CD4-positive, alpha-beta T cell treated with Interleukin-15 for 1 hour (primary cell): ENCODE data around the gene GHRL.

ENCODE experiments used
- DNase-seq: peaks from one replicate; pipeline ENCODE4 v3.0.0-alpha.2; 2020

The GHRL gene

DNA sequence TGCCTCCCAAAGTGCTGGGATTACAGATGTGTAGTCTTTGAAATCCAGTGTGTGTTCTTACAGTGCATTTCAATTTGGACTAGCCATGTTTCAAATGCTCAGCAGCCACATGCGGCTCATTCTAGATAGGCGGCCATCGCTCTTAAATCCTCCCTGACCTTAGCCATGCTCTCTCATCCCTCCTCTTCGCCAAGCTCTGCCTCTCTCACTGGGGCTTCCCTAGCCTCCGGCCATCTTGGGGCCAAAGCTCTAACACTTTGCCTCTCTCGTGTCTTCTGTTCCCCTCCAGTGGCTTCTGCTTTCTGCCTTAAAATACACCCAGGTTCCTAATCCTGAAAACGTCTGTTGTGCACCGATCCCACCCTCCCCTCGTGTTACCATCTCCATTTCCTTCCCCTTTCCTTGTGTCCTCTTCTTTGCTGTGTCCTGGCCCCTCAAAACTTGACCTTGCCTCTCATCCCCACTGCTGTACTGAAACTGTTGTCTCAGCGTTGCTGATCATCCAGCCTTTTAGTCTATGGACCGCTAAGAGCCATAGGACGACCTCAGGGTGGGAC lies 1.4 kb upstream of the GHRL start:
- DNase-seq = no peak

DNA sequence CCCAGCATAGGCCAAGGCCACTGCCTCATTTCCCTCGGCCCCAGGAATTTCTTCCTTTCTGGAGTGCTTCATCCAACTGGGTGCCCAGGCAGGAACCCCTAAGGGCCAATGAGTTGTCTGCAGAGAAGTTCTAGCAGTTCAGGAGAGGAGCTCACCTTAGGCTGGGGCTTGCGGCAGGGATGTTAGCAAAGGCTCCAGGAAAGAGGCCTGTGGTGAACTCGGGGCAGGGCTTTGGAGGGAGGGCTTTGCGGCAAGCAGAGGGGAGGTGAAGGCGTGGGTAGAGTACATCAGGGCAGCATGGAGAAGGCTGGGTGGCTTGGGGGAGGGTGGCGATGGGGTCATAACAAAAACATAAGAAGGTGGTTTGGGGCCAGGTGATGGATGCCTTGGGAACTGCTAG lies 1.1 kb downstream of the GHRL start:
- DNase-seq = no peak

DNA sequence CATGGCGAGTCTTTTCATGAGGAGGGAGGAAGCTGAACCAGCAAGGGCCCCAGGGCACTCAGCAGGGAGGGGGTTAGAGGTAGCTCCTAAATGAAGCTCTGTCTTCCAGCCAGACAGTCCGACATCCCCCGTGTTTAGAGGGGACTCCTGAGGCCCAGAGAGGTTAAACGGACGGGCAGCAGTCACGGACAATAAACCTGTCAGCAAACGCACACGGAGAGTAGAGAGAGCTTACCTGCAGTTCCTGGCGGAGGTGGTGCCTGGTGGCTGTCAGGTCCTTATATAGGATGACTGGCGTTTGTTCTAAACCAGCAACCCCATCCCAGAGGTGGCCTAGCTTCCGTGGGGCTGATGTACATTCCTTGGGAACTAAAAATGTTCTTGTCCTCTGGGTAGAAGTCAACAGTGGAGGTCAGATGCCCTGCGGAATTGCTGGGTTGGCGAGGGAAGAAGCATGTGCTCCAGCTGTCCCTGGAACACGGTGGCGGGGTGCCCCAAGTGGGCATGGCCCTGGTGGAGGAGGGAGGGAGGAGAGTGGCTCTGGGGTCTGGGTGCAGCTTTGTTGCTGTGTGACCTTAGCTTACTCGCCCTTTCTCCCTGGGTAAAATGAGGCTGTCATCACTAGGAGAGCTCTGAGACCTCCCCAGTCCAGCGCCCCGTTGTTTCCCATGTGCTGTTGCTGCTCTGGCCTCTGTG lies 2.1 kb downstream of the GHRL start:
- DNase-seq = no peak

DNA sequence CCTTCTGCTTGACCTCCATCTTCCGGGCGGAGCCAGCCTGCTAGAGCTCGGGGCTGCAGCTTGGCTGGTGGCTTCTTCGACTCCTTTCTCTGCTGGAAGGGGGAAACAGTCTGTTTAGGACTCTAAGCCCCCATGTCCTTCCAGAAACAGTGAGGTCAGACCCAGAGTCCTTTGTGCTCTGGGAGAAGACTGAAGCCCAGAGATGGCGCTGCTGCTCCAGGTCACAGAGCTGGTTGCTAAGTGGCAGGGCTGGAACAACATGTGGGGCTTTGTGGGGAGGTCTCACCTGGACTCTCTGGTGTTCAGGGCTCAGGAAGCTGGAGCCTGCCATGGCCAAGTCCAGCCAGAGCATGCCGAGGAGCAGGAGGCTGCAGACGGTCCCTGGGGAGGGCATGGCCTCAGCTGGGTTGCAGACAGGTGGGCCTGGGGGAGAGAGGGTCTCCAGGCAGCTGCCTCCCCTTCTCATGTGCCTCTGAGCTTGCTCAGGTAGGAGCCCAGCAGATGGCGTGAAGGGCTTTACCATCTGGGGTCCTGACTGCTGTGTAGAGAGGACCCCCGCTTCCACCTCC lies 2.9 kb downstream of the GHRL start:
- DNase-seq = no peak

DNA sequence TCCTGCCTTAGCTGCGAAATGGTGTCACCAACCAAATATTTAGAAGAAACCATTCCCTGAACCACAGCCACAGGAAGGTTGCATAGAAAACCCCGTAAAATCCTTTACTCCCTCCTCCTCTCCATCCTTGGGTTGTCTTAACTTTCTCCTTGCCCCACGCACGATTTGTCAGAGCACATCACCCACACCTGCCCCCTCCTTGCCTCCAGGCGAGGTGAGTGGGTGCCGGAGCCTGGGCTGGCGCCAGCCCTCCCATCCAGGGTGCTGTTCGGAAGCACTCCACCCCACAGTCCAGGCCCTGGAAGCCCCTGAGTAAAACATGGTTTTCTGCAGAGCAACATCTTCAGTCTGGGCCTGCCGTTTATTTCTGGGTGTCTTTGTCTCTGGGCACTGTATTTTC lies 3.7 kb downstream of the GHRL start:
- DNase-seq = no peak

DNA sequence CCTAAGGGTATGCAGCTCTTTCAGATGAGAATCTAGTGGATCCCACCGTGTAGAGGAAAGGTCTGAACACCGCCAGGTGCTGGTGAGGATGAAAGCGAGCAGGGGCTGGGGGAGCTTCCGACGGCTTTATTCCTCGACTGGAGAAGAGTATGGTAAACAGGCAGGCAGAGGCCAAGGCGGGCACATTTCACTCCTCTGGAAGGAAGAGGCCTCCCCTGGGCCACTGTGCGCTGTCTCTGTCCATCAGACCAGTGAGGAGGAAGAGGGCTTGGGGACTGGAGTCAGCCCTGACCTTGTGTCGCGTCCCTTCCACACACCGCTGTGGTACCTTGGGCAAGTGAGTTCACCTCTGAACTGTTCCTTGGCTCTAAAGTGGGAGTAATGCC lies 4.2 kb downstream of the GHRL start:
- DNase-seq = no peak

DNA sequence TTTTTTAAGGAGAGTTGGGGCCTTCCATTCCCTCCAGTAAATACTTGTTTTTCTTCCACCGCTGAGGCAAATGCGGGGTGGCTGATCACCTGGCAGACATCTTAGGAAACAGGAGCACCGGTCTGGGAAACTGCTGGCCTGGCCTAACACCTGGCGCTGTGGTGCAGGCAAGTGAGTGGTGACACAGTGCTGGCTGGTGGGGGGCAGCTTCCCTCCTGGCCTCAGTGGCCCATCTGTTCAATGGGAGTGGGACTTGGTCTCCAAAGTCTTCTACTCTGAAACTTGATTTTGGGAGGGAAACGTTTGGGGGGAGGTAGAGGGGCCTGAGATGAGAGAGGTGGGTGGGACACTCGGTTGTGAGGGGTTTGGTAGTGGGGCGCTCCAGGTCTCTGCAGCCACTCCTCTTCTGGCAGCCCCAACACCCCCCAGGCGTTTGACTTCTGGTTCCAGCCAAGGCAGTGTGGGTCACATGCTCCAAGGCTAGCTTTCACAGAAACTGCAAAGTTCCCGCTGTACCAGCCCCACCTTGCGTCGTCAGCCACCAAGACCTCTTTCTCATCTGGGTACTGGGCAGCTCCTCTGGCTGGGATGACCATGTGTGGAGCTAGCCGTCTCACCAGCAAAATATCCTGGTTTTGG lies 4.7 kb downstream of the GHRL start:
- DNase-seq = no peak

DNA sequence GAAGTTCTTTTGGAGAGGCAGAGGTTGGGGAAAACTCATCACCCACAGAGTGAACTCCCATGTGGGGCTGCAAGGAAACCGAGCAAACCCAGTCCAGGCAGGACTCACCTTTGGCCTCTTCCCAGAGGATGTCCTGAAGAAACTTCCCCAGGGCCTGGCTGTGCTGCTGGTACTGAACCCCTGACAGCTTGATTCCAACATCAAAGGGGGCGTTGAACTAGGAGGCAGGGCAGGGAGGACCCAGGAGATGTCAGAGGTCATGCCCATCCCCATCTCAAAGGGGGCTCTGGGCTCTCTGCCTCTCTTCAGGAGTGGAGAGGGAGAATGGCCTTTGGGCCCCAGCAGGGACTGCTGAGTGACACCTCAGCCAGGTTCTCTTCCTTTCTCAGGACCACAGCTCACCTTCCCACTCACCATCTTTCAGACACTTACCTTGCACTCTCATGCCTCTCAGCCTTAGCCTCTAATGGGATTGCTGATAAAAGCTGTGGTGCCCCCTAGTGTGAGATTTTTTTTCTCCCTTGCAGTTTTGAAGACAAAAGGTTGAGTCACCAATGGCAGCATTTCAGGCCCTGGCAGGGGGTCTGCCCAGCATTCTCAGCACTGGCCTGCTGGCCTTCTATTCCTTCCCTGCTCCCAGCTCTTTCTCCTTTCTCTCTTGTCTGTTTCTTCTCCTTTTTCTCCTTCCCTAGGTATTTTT lies 6.0 kb downstream of the GHRL start:
- no peak for DNase-seq

DNA sequence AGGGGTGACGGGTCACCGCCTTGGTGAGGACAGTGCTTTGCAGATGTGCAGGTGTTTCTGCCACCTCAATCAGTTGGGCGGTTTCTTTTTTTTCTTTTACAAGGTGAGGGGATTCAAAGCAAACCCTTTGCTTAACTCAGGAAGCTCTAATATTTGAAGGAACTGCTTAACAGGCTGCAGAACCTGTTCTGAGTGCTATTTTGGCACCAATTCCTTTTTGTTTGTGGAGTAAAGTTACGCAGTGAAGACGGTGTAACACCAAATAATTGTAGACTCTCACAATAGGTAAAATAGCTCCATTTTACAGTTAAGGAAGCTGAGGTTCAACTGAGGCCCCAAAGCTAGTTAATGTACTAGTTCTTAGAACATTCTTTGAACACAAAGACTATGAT lies 6.6 kb downstream of the GHRL start:
- no peak for DNase-seq

DNA sequence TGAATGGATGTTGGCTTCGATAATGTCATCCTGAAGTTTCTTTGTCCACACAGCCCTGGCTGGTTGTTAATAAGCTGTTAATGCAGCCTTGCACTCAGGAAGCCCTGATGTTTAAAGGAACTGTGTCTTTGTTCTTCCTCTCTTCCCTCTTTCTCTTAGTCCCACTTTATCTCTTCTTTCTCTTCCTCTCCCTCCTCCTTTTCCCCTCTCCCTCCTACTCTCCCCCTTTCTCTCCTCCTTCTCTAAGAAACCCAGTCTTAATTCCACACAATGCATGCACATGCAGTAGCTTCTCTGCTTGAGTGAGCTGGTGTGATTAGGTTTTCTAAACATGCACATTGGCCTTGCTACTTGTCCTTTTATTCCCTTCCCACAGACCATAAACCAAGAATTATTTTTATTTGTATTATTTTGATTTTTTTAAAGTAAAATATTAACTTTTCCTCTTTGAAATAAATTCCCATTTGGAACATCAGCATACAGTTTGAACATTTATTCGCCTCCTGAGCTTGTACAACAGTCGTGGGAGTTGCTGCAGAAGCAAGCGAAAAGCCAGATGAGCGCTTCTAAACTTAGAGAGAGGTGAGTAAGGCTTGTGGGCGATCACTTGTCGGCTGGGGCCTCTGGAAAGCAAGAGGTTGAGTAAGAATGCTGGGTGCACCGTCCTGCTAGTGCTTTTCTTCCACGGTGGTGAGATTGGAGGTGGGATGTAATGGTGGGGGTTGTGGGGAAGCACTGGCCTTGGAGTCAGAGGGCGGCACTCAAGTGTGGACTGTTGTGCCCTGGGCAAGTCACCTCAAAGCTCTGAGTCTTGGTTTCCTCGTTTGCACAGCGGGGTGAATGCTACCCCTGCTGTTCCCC lies 7.2 kb downstream of the GHRL start:
- DNase-seq = no peak

DNA sequence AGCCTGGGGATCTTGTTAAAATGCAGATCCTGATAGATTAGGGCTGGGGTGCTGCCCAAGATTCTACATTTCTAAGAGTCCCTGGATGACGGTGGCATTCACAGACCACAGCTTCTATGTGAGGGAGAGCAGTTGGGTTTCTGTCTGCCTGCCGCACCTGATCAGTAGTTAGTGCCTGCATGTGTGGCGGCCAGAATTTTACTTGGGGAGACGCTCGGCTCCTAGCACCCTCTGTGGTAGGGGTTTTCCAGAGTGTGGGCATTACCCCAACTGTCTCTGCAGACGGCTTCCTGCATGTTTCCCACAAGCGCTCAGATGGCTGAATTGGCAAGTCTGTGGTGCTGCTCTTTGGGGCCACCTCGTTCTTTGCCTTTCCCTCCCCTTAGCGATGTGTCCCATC lies 8.3 kb downstream of the GHRL start:
- peak; percentile 46 for DNase-seq

DNA sequence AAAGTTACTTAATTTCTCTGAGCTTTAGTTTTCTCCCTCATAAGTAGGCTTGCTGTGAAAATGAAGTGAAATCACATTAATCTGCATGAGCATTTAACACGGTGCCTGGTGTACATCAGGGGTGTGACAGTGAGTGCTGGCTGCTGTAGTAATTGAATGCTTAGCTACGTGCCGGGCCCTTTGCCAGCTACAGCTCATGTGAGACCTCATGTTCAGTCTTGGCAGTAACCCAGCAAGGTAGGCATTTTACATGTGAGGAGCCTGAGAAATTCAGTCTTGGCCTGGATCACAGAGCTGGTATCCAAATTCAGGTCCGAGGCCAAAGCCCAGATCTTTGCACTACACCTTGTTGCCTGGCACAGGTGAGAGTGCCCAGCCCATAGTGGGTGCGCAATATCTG lies 9.1 kb downstream of the GHRL start:
- no peak for DNase-seq

DNA sequence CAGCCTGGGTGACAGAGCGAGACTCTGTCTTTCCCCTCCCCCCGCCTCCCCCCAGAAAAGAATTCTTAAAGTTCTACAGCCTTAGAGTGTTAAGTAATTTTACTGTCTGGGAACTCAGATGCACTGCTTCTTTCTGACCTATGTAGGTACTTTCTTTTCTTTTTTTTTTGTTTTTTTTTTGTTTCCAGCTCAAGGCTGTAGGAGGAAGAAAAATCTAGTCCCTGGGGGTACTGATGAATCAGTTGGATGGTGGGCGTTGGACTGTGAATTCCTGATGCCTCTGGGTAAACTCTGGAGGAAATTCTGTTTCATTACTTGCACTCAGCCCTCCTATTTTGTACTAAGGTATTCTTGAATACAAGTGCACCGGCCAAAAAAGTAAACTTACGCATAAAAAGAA lies 10.8 kb downstream of the GHRL start:
- DNase-seq = no peak

DNA sequence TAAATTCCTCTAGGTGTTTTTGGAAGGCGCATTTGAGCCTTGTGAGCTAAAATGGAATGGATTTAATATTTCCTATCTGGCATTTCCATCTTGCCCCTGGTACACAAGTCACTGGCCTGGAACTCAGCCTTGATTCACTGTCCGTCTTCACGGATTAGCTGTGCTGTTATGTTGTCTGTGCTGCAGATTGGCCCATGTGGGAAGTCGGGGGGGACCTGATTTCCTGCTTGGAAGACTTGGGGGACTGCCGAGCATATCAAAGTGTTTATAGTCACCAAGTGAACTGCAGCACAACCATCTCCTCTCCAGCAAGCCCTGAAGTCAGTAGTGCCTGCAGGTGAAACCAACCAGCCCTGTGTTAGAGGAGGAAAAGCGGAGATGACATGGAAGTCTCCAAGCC lies 12.2 kb downstream of the GHRL start:
- DNase-seq = no peak

DNA sequence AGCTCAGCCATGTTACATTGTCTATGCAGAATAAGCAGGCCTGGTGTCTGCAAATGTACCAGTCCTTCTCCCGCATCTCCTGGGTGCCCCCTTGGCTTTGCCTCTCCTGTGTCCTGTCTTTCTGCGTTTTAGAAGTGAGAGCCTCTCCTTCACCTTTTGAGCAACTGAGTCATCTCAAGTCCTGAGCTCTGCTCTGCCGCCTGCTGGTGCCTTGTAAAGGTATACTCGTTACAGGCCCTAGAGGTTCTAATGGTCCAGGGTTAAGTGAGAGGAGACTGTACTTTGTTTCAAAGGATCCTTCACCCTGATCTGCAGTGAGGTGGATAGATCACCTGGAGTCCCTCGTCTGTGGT lies 12.6 kb downstream of the GHRL start:
- DNase-seq = no peak

DNA sequence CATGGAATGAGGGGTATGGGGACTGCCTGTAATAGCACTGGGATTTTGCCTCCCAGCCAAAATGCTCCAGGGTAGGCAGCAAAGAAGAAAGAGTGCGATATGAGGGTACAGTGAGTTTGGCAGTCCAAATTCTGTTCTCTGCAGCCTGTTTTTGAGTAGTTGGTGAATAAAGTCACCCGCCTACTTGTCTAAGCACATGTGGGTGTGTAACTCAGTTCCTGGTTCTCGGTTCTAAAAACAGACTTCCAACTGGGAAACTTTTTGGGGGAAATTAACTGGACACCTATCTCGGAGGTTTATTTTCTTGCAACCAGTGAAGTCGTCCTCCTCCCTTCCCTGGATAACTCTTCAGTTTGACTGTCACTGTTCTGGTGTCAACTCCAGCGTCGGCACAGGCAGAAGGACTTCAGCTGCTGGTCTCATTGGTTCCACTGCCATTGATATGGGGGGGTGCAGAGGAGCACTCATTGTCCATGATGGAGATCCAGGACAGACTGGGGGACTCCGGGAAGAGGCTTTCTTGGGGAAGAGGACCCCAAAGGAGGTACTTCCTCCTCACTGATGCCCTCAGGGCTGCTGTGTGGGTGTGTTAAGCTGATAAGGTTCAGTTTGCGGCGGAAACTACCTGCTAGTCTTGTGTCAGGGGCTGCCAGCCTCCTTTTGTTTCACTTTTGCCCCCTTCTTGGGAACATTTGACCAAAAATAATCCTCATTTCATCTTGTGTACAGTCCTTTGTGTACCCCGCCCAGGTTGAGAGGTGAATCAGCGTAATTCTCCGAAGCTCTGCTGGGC lies 13.2 kb downstream of the GHRL start:
- no peak for DNase-seq

DNA sequence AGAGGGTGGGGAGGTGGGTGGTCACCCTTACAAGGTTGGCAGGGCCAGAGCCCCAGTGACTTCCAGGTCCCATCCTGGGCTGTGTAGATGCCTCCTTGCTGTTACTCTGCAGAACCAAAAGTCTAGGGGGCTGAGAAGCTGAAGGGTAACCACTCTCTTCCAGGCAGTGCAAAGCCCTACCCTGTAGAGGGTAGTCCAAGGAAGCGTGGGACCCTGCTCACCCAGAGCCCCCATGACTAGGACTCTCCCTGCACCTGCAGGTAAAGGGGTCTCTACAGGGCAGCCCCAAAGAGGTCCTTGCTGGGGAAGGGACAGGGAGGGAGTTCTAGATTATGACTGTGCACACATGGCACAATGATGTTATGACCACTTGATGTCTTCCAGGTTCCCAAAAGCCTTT lies 14.2 kb downstream of the GHRL start:
- no peak for DNase-seq

DNA sequence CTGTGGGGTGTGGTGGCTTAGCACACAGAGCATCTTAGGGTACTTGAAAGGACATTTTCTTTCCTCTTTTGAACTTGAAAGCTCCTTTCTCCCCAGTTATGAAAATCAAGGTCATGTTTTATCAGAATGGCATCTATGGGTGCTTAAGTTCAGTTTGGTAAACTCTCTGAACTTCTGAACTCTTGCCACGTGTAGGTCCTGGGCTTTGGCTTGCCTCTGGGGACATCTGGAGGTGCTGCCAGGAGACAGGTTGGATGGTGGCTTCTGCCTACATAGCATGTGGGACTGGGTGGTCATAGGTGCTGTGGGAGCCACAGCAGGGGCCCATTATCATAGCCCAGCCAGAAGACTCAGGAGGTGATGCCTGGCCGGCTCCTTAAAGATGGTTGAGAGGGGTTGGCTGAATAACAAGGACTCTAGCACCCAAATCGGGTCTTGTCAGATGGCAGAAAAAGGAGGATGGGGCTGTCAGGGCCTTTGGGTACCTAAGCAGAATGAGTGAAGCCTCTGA lies 15.6 kb downstream of the GHRL start:
- DNase-seq = no peak

DNA sequence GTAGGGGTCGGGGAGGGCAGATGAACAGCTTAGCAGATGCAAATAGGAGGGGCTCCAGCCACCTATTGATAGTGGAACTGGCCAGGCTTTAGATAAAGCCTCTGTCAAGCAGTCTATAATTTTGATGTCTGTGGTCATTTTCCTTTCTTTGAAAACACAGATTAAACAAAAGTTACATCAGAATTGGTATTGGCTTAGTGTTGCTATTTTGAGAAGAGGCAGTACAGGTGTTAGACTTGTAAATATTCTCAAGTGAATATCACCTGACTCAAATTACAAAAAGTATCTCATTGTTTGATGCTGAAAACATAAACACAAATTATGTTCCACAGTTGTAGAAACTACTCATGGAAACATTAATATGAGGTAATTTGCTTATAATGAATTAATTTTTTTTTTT lies 18.1 kb downstream of the GHRL start:
- no peak for DNase-seq

DNA sequence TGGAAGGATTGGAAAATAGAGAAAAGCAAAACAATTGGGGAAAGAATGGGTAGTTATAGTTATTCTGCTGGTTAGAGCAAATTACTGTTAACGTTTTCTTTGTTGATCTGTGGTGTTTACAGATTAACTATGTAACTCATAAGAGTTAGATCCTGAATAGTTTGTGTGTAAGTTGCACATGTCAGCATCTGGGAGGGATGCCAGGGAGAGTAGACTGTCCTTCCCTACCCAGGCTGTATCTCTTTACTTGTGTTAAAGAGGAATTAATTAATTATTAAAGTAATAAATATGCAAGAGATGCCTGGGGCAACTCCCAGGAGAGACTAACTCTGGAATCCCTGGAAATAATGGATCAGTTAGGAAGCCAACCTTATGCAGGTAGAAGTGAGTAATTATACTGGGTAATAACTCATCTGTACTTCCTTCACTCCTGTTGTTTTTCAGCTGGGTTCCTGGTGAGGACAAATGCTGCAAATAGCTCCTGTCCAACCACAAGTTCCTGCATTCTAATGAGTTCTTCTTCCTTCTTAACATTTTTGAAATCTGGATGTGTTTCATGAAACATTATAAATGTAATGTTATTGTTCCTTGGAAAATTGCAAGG lies 18.9 kb downstream of the GHRL start:
- DNase-seq = no peak

DNA sequence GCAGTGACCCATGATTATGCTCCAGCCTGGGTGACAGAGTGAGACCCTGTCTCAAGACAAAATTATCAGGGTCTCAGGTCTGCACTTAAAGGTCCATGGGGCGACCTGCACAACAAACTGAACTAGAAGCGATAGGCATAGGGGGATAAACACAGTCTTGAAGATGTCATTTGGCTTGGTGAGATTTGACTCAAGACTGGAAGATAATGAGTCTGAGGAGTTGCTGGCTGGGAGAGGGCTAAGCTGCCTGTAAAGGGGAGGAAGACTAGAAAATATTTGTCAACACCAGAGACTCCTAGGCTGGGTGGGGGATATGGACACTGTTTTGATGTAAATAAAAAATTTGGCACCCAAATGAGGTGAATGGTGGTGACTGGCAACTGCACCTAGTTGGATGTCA lies 19.8 kb downstream of the GHRL start:
- DNase-seq = no peak
